ENCODE results near the gene CRTC1. TPM values are rescaled to one million over a fixed set of nuclear protein-coding genes. Genes with fewer than 3 reads are reported as not detected.

Gene CRTC1
- total and polyA plus RNA-seq, 4 donors: 1.5 to 3.5 (median 1.9) TPM

DNA sequence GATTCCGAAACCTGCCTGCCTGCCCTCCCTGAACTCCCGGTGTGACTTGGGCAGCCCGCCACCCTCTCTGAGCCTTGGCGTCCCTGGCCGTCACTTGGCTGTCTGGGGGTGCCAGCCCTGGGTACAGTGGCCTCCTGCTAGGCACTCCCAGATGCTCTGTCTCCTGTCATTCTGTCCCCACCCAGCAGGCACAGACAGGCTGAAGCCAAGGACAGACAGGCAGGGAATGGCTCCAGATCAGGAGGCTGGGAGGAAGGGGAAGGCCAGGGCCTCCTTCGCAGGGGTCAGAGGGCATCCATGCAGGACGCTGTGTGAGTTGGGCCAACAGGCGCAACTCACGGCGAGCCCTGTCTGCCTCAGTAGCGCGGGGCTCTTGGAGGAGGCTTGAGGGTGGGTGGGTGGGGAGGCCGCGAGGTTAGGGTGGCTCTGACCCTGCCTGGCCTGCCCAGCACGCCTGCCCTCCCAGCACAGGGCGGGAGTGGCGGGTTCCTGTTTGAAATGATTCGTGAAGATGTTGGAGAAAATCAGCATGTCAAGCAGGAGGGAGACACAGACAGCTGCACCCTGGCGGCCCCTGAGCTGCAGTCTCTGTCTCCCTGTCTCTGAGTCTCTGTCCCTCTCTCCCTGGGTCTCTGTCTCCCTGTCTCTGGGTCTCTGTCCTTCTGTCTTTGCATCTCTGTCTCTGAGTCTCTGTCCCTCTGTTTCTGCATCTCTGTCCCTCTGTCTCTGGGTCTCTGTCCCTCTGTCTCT, 27.0 kb upstream of the CRTC1 start:
- Histone ChIP-seq H3K27ac (ENCODE audit: low read depth in 1 of 2, low read length in 2 of 2) (no peak overlapping the region), H3K4me1 (ENCODE audit: control insufficient read depth in 4 of 4, insufficient read depth in 4 of 4, low read length in 3 of 4) (no peaks in the 10 kb centered on the region), H3K36me3 (ENCODE audit: control insufficient read depth in 4 of 4, insufficient read depth in 3 of 4, low read depth in 1 of 4, low read length in 3 of 4) (no peaks in the 10 kb centered on the region), H3K9me3 (ENCODE audit: control insufficient read depth in 4 of 4, low read length in 3 of 4) (no peaks in the 10 kb centered on the region), H3K9ac (ENCODE audit: low read depth in 1 of 2, low read length in 2 of 2) (no peak overlapping the region), H3K4me3 (ENCODE audit: low read depth in 1 of 3, low read length in 3 of 3) (no peak overlapping the region), H3K27me3 (ENCODE audit: control insufficient read depth in 4 of 4, insufficient read depth in 4 of 4, low read length in 3 of 4) (no peaks in the 10 kb centered on the region)
- TF ChIP-seq NR2F2 (IDR thresholded peaks at IDR 0.05) (peak; percentile 16), GABPA (IDR thresholded peaks at IDR 0.05 in 1 of 2, conservative IDR thresholded peaks at IDR 0.05 in 1 of 2) (no peak)
- DNase-seq (ENCODE audit: low spot score): no peak
- WGBS: 78% methylated on average over 19 of the region's 19 CpGs

DNA sequence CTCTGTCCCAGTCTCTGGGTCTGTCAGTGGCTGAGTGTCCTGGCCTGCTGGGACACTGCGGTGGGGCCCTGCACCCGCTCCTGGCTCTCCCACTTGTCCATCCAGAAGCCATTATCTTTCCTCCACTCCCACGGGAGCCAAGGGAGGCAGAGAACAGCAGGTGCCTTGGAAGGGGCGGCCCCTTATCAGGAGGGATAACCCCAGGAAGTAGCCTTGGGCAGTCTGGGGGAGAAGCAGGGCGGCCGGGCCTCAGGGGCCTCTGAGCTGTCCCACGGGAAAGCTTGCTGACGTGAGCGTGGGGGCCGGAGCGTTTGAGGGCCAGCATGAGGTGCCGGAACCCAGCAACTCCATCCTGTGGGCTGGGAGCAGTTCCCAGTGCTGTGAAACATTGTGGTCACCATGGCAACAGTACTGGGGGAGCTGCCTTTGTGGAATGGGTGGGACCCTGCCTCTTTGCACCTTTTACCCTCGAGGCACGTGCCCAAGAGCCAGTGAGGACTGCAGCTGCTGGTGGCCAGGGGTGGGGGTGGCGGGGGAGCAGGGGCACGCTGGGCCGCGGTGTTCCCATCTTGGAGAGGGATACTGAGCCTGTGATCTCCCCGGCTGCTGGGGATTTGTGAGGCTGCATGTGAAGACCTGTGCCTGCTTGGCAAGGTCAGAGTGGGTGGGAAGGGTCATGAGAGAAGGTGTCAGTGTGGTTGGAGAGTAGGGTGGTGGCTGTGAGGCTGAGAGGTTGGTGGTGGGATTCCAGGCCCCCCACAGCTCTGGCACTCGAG, 25.7 kb upstream of the CRTC1 start:
- no peak overlapping the region for H3K9ac ChIP-seq (ENCODE audit: low read depth in 1 of 2, low read length in 2 of 2)
- no peaks in the 10 kb centered on the region for H3K9me3 ChIP-seq (ENCODE audit: control insufficient read depth in 4 of 4, low read length in 3 of 4)
- WGBS: 80% methylated on average over 20 of the region's 20 CpGs
- H3K27me3 ChIP-seq (ENCODE audit: control insufficient read depth in 4 of 4, insufficient read depth in 4 of 4, low read length in 3 of 4): no peaks in the 10 kb centered on the region
- H3K4me3 ChIP-seq (ENCODE audit: low read depth in 1 of 3, low read length in 3 of 3): no peak overlapping the region
- H3K27ac ChIP-seq (ENCODE audit: low read depth in 1 of 2, low read length in 2 of 2): no peak overlapping the region
- no peak for DNase-seq (ENCODE audit: low spot score)
- H3K36me3 ChIP-seq (ENCODE audit: control insufficient read depth in 4 of 4, insufficient read depth in 3 of 4, low read depth in 1 of 4, low read length in 3 of 4): no peaks in the 10 kb centered on the region
- TF ChIP-seq NR2F2 (IDR thresholded peaks at IDR 0.05) (no peak), HNF4G (IDR thresholded peaks at IDR 0.05) (no peak), HNF4A (conservative IDR thresholded peaks at IDR 0.05) (no peak), RXRA (IDR thresholded peaks at IDR 0.05) (no peak), GABPA (IDR thresholded peaks at IDR 0.05 in 1 of 2, conservative IDR thresholded peaks at IDR 0.05 in 1 of 2) (no peak), SP1 (IDR thresholded peaks at IDR 0.05) (no peak), TAF1 (conservative IDR thresholded peaks at IDR 0.05) (no peak), FOXA1 (IDR thresholded peaks at IDR 0.05) (no peak)
- TF ChIP-seq, protein P1, sequence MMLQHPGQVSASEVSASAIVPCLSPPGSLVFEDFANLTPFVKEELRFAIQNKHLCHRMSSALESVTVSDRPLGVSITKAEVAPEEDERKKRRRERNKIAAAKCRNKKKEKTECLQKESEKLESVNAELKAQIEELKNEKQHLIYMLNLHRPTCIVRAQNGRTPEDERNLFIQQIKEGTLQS (IDR thresholded peaks at IDR 0.05): no peak
- TF ChIP-seq, protein P2, sequence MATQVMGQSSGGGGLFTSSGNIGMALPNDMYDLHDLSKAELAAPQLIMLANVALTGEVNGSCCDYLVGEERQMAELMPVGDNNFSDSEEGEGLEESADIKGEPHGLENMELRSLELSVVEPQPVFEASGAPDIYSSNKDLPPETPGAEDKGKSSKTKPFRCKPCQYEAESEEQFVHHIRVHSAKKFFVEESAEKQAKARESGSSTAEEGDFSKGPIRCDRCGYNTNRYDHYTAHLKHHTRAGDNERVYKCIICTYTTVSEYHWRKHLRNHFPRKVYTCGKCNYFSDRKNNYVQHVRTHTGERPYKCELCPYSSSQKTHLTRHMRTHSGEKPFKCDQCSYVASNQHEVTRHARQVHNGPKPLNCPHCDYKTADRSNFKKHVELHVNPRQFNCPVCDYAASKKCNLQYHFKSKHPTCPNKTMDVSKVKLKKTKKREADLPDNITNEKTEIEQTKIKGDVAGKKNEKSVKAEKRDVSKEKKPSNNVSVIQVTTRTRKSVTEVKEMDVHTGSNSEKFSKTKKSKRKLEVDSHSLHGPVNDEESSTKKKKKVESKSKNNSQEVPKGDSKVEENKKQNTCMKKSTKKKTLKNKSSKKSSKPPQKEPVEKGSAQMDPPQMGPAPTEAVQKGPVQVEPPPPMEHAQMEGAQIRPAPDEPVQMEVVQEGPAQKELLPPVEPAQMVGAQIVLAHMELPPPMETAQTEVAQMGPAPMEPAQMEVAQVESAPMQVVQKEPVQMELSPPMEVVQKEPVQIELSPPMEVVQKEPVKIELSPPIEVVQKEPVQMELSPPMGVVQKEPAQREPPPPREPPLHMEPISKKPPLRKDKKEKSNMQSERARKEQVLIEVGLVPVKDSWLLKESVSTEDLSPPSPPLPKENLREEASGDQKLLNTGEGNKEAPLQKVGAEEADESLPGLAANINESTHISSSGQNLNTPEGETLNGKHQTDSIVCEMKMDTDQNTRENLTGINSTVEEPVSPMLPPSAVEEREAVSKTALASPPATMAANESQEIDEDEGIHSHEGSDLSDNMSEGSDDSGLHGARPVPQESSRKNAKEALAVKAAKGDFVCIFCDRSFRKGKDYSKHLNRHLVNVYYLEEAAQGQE (IDR thresholded peaks at IDR 0.05): no peak
- TF ChIP-seq, protein P3, sequence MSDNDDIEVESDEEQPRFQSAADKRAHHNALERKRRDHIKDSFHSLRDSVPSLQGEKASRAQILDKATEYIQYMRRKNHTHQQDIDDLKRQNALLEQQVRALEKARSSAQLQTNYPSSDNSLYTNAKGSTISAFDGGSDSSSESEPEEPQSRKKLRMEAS (IDR thresholded peaks at IDR 0.05): no peak
- no peaks in the 10 kb centered on the region for H3K4me1 ChIP-seq (ENCODE audit: control insufficient read depth in 4 of 4, insufficient read depth in 4 of 4, low read length in 3 of 4)

DNA sequence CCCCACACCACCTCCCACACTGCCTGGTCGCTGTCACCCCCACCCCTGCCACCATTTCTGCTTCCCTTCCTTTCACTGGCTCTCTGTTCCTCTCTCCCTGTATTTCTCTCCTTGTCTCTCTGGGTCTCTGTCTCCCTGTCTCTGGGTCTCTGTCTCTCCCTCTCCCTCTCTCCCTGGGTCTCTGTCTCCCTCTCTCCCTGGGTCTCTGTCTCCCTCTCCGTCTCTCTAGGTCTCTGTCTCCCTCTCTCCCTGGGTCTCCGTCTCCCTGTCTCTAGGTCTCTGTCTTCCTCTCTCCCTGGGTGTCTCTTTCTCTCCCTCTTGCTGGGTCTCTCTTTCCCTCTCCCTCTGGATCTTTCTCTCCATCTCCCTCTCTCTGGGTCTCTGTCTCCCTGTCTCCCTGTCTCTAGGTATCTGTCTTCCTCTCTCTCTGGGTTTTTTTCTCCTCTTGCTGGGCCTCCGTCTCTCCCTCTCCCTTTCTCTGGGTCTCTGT, 25.1 kb upstream of the CRTC1 start:
- no peaks in the 10 kb centered on the region for H3K27me3 ChIP-seq (ENCODE audit: control insufficient read depth in 4 of 4, insufficient read depth in 4 of 4, low read length in 3 of 4)
- no peaks in the 10 kb centered on the region for H3K9me3 ChIP-seq (ENCODE audit: control insufficient read depth in 4 of 4, low read length in 3 of 4)
- H3K4me1 ChIP-seq (ENCODE audit: control insufficient read depth in 4 of 4, insufficient read depth in 4 of 4, low read length in 3 of 4): no peaks in the 10 kb centered on the region
- H3K36me3 ChIP-seq (ENCODE audit: control insufficient read depth in 4 of 4, insufficient read depth in 3 of 4, low read depth in 1 of 4, low read length in 3 of 4): no peaks in the 10 kb centered on the region
- no peak overlapping the region for H3K27ac ChIP-seq (ENCODE audit: low read depth in 1 of 2, low read length in 2 of 2)
- WGBS: 93% methylated on average over 4 of the region's 4 CpGs
- H3K4me3 ChIP-seq (ENCODE audit: low read depth in 1 of 3, low read length in 3 of 3): no peak overlapping the region
- no peak for DNase-seq (ENCODE audit: low spot score)
- no peak overlapping the region for H3K9ac ChIP-seq (ENCODE audit: low read depth in 1 of 2, low read length in 2 of 2)
- TF ChIP-seq RXRA (IDR thresholded peaks at IDR 0.05): no peak
- no peak for TF ChIP-seq FOXA1 (IDR thresholded peaks at IDR 0.05)
- no peak for TF ChIP-seq FOXA2 (IDR thresholded peaks at IDR 0.05)
- TF ChIP-seq, protein P4, sequence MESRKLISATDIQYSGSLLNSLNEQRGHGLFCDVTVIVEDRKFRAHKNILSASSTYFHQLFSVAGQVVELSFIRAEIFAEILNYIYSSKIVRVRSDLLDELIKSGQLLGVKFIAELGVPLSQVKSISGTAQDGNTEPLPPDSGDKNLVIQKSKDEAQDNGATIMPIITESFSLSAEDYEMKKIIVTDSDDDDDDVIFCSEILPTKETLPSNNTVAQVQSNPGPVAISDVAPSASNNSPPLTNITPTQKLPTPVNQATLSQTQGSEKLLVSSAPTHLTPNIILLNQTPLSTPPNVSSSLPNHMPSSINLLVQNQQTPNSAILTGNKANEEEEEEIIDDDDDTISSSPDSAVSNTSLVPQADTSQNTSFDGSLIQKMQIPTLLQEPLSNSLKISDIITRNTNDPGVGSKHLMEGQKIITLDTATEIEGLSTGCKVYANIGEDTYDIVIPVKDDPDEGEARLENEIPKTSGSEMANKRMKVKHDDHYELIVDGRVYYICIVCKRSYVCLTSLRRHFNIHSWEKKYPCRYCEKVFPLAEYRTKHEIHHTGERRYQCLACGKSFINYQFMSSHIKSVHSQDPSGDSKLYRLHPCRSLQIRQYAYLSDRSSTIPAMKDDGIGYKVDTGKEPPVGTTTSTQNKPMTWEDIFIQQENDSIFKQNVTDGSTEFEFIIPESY (IDR thresholded peaks at IDR 0.05): no peak
- TF ChIP-seq, protein P5, sequence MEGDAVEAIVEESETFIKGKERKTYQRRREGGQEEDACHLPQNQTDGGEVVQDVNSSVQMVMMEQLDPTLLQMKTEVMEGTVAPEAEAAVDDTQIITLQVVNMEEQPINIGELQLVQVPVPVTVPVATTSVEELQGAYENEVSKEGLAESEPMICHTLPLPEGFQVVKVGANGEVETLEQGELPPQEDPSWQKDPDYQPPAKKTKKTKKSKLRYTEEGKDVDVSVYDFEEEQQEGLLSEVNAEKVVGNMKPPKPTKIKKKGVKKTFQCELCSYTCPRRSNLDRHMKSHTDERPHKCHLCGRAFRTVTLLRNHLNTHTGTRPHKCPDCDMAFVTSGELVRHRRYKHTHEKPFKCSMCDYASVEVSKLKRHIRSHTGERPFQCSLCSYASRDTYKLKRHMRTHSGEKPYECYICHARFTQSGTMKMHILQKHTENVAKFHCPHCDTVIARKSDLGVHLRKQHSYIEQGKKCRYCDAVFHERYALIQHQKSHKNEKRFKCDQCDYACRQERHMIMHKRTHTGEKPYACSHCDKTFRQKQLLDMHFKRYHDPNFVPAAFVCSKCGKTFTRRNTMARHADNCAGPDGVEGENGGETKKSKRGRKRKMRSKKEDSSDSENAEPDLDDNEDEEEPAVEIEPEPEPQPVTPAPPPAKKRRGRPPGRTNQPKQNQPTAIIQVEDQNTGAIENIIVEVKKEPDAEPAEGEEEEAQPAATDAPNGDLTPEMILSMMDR (IDR thresholded peaks at IDR 0.05; ENCODE audit: low read depth, low read length, missing input control): no peak
- no peak for TF ChIP-seq GABPA (IDR thresholded peaks at IDR 0.05 in 1 of 2, conservative IDR thresholded peaks at IDR 0.05 in 1 of 2)

All from liver (tissue), 9 donors.